Activated CD4-positive, alpha-beta T cell treated with anti-CD3 and anti-CD28 coated beads for 4 hours (primary cell): ENCODE measurements around the gene CEP85.
A peak's percentile ranks its signal among the peaks of the same experiment; 100 is the strongest.

ENCODE experiments used
- DNase-seq, 2 donors: peaks; one replicate each; pipeline ENCODE4 v3.0.0-alpha.2; 2020

CEP85 gene

GRCh38 chr1:26317612-26318337, 83.8 kb downstream of the CEP85 start, which contains the start of gene CD52:
Gene CD52 (plus strand): TSS chr1:26317958. CDS start chr1:26318018, 60 bp downstream.
- peak; percentile 79 to 83 for DNase-seq

- peak in 1 of 2 donors; percentile 46 for DNase-seq
Observed at GRCh38 chr1:26318338-26319064, 84.5 kb downstream of the CEP85 start.

- no peak for DNase-seq
Observed at GRCh38 chr1:26320896-26321295, 86.9 kb downstream of the CEP85 start.

- peak; percentile 92 to 99 for DNase-seq
Observed at GRCh38 chr1:26321315-26322041, 87.5 kb downstream of the CEP85 start.

- DNase-seq = no peak
Observed at GRCh38 chr1:26322042-26322331, 88.0 kb downstream of the CEP85 start.

- DNase-seq = no peak
Observed at GRCh38 chr1:26323382-26323781, 89.4 kb downstream of the CEP85 start.

GRCh38 chr1:26324550-26324949, 90.5 kb downstream of the CEP85 start:
- DNase-seq = no peak

- no peak for DNase-seq
Observed at GRCh38 chr1:26327956-26328362, 94.0 kb downstream of the CEP85 start.
